K562 (cell line): ENCODE results near the gene TIA1. TPM values are rescaled to one million over a fixed set of nuclear protein-coding genes. Genes with fewer than 3 reads are reported as not detected.

Source experiments
- CC2D1A ChIP-seq: fragments of 450-650 bp; IDR thresholded peaks from 2 replicates; pipeline ENCODE4 v1.6.1; 2017; ENCODE audit warnings: mild to moderate bottlenecking
- CUX1 ChIP-seq: fragments of 200-800 bp; sonication (Bioruptor generic); IDR thresholded peaks from 2 replicates; pipeline ENCODE4 v1.6.1; 2016; ENCODE audit warnings: missing genetic modification characterization, missing compliant biosample characterization
- DPF2 ChIP-seq: fragments of 450-650 bp; IDR thresholded peaks from 2 replicates; pipeline ENCODE4 v1.6.1; 2016
- ELF4 ChIP-seq: fragments of 450-650 bp; formaldehyde crosslinking; IDR thresholded peaks from 2 replicates; pipeline ENCODE4 v1.4.0; 2022; ENCODE audit warnings: missing genetic modification characterization
- ETV6 ChIP-seq, 3 experiments: fragments of 150-350 bp in 1 of 3; sonication (generic) in 1 of 3; formaldehyde crosslinking in 1 of 3; IDR thresholded peaks; 2 replicates each; pipeline versions ENCODE4 v1.6.1 to v1.8.0; 2014 to 2022; ENCODE audit warnings: borderline replicate concordance in 2 of 3, low read depth in 2 of 3, antibody characterized with exemption in 1 of 3, low read length in 1 of 3, mild to moderate bottlenecking in 1 of 3, missing genetic modification reagents in 1 of 3
- FOXA3 ChIP-seq, 2 experiments: fragments of 450-650 bp in 1 of 2; sonication (generic) in 1 of 2; formaldehyde crosslinking; IDR thresholded peaks in 1 of 2; conservative IDR thresholded peaks in 1 of 2; 2 replicates each; pipeline versions ENCODE4 v1.4.0 to v1.8.0; 2020 to 2022; ENCODE audit warnings: mild to moderate bottlenecking in 2 of 2, missing genetic modification reagents in 1 of 2
- HNRNPK ChIP-seq: fragments of 200-400 bp; formaldehyde crosslinking; IDR thresholded peaks from one replicate; pipeline ENCODE4 v1.6.1; 2018; ENCODE audit warnings: mild to moderate bottlenecking, low read depth, low read length; ENCODE audit not compliant: poor library complexity, severe bottlenecking
- MAX ChIP-seq: sonication (generic); formaldehyde crosslinking; IDR thresholded peaks from 2 replicates; pipeline ENCODE4 v1.9.0; 2022; ENCODE audit warnings: mild to moderate bottlenecking, missing genetic modification reagents
- MXI1 ChIP-seq: IDR thresholded peaks from 2 replicates; pipeline ENCODE4 v1.6.1; 2011; ENCODE audit warnings: low read depth, mild to moderate bottlenecking, improper control_type of control experiment, low read length
- PCBP1 ChIP-seq: fragments of 200-400 bp; formaldehyde crosslinking; IDR thresholded peaks from 2 replicates; pipeline ENCODE4 v1.6.1; 2018; ENCODE audit warnings: mild to moderate bottlenecking, low read depth, low read length; ENCODE audit not compliant: poor library complexity, severe bottlenecking
- RERE ChIP-seq: sonication (generic); formaldehyde crosslinking; IDR thresholded peaks from 2 replicates; pipeline ENCODE4 v1.8.0; 2023; ENCODE audit warnings: missing genetic modification reagents, mild to moderate bottlenecking, borderline replicate concordance
- SPI1 ChIP-seq: IDR thresholded peaks from 2 replicates; pipeline ENCODE4 v1.6.1; 2011; ENCODE audit warnings: low read depth, low read length, control low read depth, borderline replicate concordance
- SREBF2 ChIP-seq: sonication (generic); formaldehyde crosslinking; IDR thresholded peaks from 2 replicates; pipeline ENCODE4 v1.4.0; 2020; ENCODE audit warnings: mild to moderate bottlenecking, missing genetic modification reagents
- ZNF134 ChIP-seq: fragments of 250-450 bp; sonication (Bioruptor Pico); conservative IDR thresholded peaks from 2 replicates; pipeline ENCODE4 v1.4.0; 2020
- ZNF785 ChIP-seq: fragments of 250-450 bp; sonication (Bioruptor Pico); IDR thresholded peaks from 2 replicates; pipeline ENCODE4 v1.4.0; 2020; ENCODE audit warnings: mild to moderate bottlenecking
- polyA plus RNA-seq, 8 experiments: library from polyadenylated mRNA; depleted of rRNA in 4 of 8; stranded (reverse) in 5 of 8; unstranded in 3 of 8; fragments of >200 nt; fragmentation: Nextera tagmentation in 2 of 8; fragmentation: Illumina TruSeq in 1 of 8; extraction: Ambion mirVana in 2 of 8; extraction: Trizol in 1 of 8; gene quantifications; 2 replicates each; pipeline versions ENCODE4 v1.2.1 to v1.2.3, GENCODE V29; 2011 to 2014; ENCODE audit warnings: inconsistent platforms in 1 of 8, missing spikeins in 1 of 8
- total RNA-seq, 7 experiments: library from RNA; depleted of rRNA in 6 of 7; stranded (reverse); fragments of >200 nt in 6 of 7; fragmentation: Illumina TruSeq in 2 of 7; extraction: Trizol in 2 of 7; gene quantifications; 2 replicates each; pipeline versions ENCODE4 v1.2.1 to v1.2.3, GENCODE V29; 2011 to 2021; ENCODE audit warnings: low replicate concordance in 1 of 7

The TIA1 gene
- total and polyA plus RNA-seq, 9 of the 15 experiments (the other 6 are each of a cell fraction or from before 2014, with no cell fraction given): 25.3 to 129 (median 79.6) TPM

- TF ChIP-seq RERE (CRISPR knock-in tag) (no peak), SPI1 (no peak), ELF4 (CRISPR knock-in tag) (peak; percentile 70; the same call in 1 of the 2 replicates), DPF2 (0 out of 2 replicates have a peak, but pooled peaks have one; percentile 23), SREBF2 (CRISPR knock-in tag) (0 out of 2 replicates have a peak, but pooled peaks have one; percentile 73), MXI1 (no peak), FOXA3 (CRISPR knock-in tag; conservative IDR thresholded peaks at IDR 0.05 in 1 of 2, IDR thresholded peaks at IDR 0.05 in 1 of 2) (no peak), CC2D1A (no peak), PCBP1 (peak; percentile 85), HNRNPK (no peak), CUX1 (no peak), MAX (CRISPR knock-in tag) (no peak), ETV6 (IDR thresholded peaks at IDR 0.05; ENCODE audit: borderline replicate concordance in 1 of 2, low read depth in 2 of 2, low read length in 1 of 2) (peak in 1 of 2 experiments; percentile 59; a peak in 1 of 4 replicates), ETV6 (CRISPR knock-in tag; IDR thresholded peaks at IDR 0.05; ENCODE audit: borderline replicate concordance) (no peak), ZNF785 (no peak), ZNF134 (no peak)
These were observed 57.8 kb downstream of the TIA1 start, which contains the start of gene C2orf42 (continued) for GRCh38 chr2:70190418-70191243.
